Activated naive CD4-positive, alpha-beta T cell treated with anti-CD3 and anti-CD28 coated beads, Interleukin-2, amount 50 U/mL, for 24 hours (primary cell): ENCODE data around the gene ALOX5AP.

ENCODE experiments used
- H3K27ac Mint-ChIP-seq: one replicate; pipeline ENCODE4 v1.8.0; 2021; ENCODE audit warnings: mild to moderate bottlenecking, mixed read lengths
- H3K27me3 Mint-ChIP-seq: one replicate; pipeline ENCODE4 v1.8.0; 2021; ENCODE audit warnings: mixed read lengths
- H3K36me3 Mint-ChIP-seq: one replicate; pipeline ENCODE4 v1.8.0; 2021; ENCODE audit warnings: mixed read lengths
- H3K4me1 Mint-ChIP-seq: one replicate; pipeline ENCODE4 v1.8.0; 2021; ENCODE audit warnings: mixed read lengths
- H3K4me3 Mint-ChIP-seq: one replicate; pipeline ENCODE4 v1.8.0; 2021; ENCODE audit warnings: mild to moderate bottlenecking, mixed read lengths
- H3K9me3 Mint-ChIP-seq: one replicate; pipeline ENCODE4 v1.8.0; 2021; ENCODE audit warnings: mixed read lengths

Gene ALOX5AP

GRCh38 chr13:30789166-30789862, 54.0 kb downstream of the ALOX5AP start:
- Mint-ChIP-seq H3K27ac (no peak overlapping the region), H3K36me3 (peaks cover 1% of the 10 kb centered on the region), H3K27me3 (no peaks in the 10 kb centered on the region), H3K9me3 (no peaks in the 10 kb centered on the region), H3K4me1 (no peaks in the 10 kb centered on the region), H3K4me3 (no peak overlapping the region)

GRCh38 chr13:30790592-30790991, 55.2 kb downstream of the ALOX5AP start:
- Mint-ChIP-seq H3K4me1 (peaks cover 5% of the 10 kb centered on the region), H3K4me3 (no peak overlapping the region), H3K9me3 (no peaks in the 10 kb centered on the region), H3K27ac (no peak overlapping the region), H3K36me3 (peaks cover 1% of the 10 kb centered on the region), H3K27me3 (no peaks in the 10 kb centered on the region)

GRCh38 chr13:30791354-30792001, 56.1 kb downstream of the ALOX5AP start:
- Mint-ChIP-seq H3K27me3 (no peaks in the 10 kb centered on the region), H3K9me3 (no peaks in the 10 kb centered on the region), H3K4me1 (peaks cover 14% of the 10 kb centered on the region), H3K27ac (no peak overlapping the region), H3K36me3 (peaks cover 1% of the 10 kb centered on the region), H3K4me3 (no peak overlapping the region)

GRCh38 chr13:30792285-30793000, 57.1 kb downstream of the ALOX5AP start:
- Mint-ChIP-seq H3K36me3 (no peaks in the 10 kb centered on the region), H3K27ac (no peak overlapping the region), H3K9me3 (no peaks in the 10 kb centered on the region), H3K27me3 (no peaks in the 10 kb centered on the region), H3K4me3 (no peak overlapping the region), H3K4me1 (peaks cover 24% of the 10 kb centered on the region)

GRCh38 chr13:30796132-30796572, 60.8 kb downstream of the ALOX5AP start:
- no peaks in the 10 kb centered on the region for H3K36me3 Mint-ChIP-seq
- peaks cover 32% of the 10 kb centered on the region for H3K4me1 Mint-ChIP-seq
- H3K27ac Mint-ChIP-seq = no peak overlapping the region
- no peaks in the 10 kb centered on the region for H3K9me3 Mint-ChIP-seq
- H3K4me3 Mint-ChIP-seq = peak overlapping the region; percentile 23
- no peaks in the 10 kb centered on the region for H3K27me3 Mint-ChIP-seq

GRCh38 chr13:30796631-30797601, 61.6 kb downstream of the ALOX5AP start:
- H3K9me3 Mint-ChIP-seq = no peaks in the 10 kb centered on the region
- H3K4me3 Mint-ChIP-seq = no peak overlapping the region
- peaks cover 32% of the 10 kb centered on the region for H3K4me1 Mint-ChIP-seq
- H3K27ac Mint-ChIP-seq = peak overlapping the region; percentile 2
- H3K36me3 Mint-ChIP-seq = no peaks in the 10 kb centered on the region
- H3K27me3 Mint-ChIP-seq = no peaks in the 10 kb centered on the region

- H3K4me1 Mint-ChIP-seq = peaks cover 39% of the 10 kb centered on the region
- H3K27me3 Mint-ChIP-seq = no peaks in the 10 kb centered on the region
- no peak overlapping the region for H3K4me3 Mint-ChIP-seq
- H3K27ac Mint-ChIP-seq = peak overlapping the region; percentile 80
- H3K36me3 Mint-ChIP-seq = no peaks in the 10 kb centered on the region
- H3K9me3 Mint-ChIP-seq = no peaks in the 10 kb centered on the region
Measured at GRCh38 chr13:30797847-30798535, 62.6 kb downstream of the ALOX5AP start.

- H3K27me3 Mint-ChIP-seq = no peaks in the 10 kb centered on the region
- H3K36me3 Mint-ChIP-seq = no peaks in the 10 kb centered on the region
- H3K27ac Mint-ChIP-seq = no peak overlapping the region
- peaks cover 46% of the 10 kb centered on the region for H3K4me1 Mint-ChIP-seq
- no peaks in the 10 kb centered on the region for H3K9me3 Mint-ChIP-seq
- H3K4me3 Mint-ChIP-seq = no peak overlapping the region
Measured at GRCh38 chr13:30798776-30799355, 63.5 kb downstream of the ALOX5AP start.

- Mint-ChIP-seq H3K27me3 (no peaks in the 10 kb centered on the region), H3K27ac (no peak overlapping the region), H3K4me1 (peaks cover 46% of the 10 kb centered on the region), H3K9me3 (no peaks in the 10 kb centered on the region), H3K4me3 (no peak overlapping the region), H3K36me3 (no peaks in the 10 kb centered on the region)
Measured at GRCh38 chr13:30799356-30799824, 64.0 kb downstream of the ALOX5AP start.

- no peak overlapping the region for H3K27ac Mint-ChIP-seq
- H3K4me1 Mint-ChIP-seq = peaks cover 45% of the 10 kb centered on the region
- no peaks in the 10 kb centered on the region for H3K9me3 Mint-ChIP-seq
- no peak overlapping the region for H3K4me3 Mint-ChIP-seq
- H3K27me3 Mint-ChIP-seq = no peaks in the 10 kb centered on the region
- no peaks in the 10 kb centered on the region for H3K36me3 Mint-ChIP-seq
Measured at GRCh38 chr13:30800107-30800506, 64.8 kb downstream of the ALOX5AP start.

- H3K36me3 Mint-ChIP-seq = no peaks in the 10 kb centered on the region
- no peak overlapping the region for H3K27ac Mint-ChIP-seq
- no peaks in the 10 kb centered on the region for H3K9me3 Mint-ChIP-seq
- peaks cover 21% of the 10 kb centered on the region for H3K4me1 Mint-ChIP-seq
- H3K27me3 Mint-ChIP-seq = no peaks in the 10 kb centered on the region
- peak overlapping the region; percentile 47 for H3K4me3 Mint-ChIP-seq
Measured at GRCh38 chr13:30802501-30802900, 67.2 kb downstream of the ALOX5AP start.

GRCh38 chr13:30802953-30803478, 67.7 kb downstream of the ALOX5AP start:
- H3K4me3 Mint-ChIP-seq = peak overlapping the region; percentile 47
- H3K9me3 Mint-ChIP-seq = no peaks in the 10 kb centered on the region
- no peaks in the 10 kb centered on the region for H3K36me3 Mint-ChIP-seq
- no peaks in the 10 kb centered on the region for H3K27me3 Mint-ChIP-seq
- H3K27ac Mint-ChIP-seq = no peak overlapping the region
- H3K4me1 Mint-ChIP-seq = peaks cover 18% of the 10 kb centered on the region

- no peaks in the 10 kb centered on the region for H3K36me3 Mint-ChIP-seq
- H3K4me3 Mint-ChIP-seq = peak overlapping the region; percentile 7
- H3K9me3 Mint-ChIP-seq = no peaks in the 10 kb centered on the region
- H3K4me1 Mint-ChIP-seq = peaks cover 18% of the 10 kb centered on the region
- no peak overlapping the region for H3K27ac Mint-ChIP-seq
- no peaks in the 10 kb centered on the region for H3K27me3 Mint-ChIP-seq
Measured at GRCh38 chr13:30803749-30804148, 68.4 kb downstream of the ALOX5AP start.

GRCh38 chr13:30804474-30804873, 69.1 kb downstream of the ALOX5AP start:
- no peaks in the 10 kb centered on the region for H3K36me3 Mint-ChIP-seq
- H3K27ac Mint-ChIP-seq = no peak overlapping the region
- no peaks in the 10 kb centered on the region for H3K9me3 Mint-ChIP-seq
- H3K4me3 Mint-ChIP-seq = no peak overlapping the region
- no peaks in the 10 kb centered on the region for H3K27me3 Mint-ChIP-seq
- peaks cover 18% of the 10 kb centered on the region for H3K4me1 Mint-ChIP-seq
